Measurements from ENCODE around the gene HMGN3. TPM values are rescaled to one million over a fixed set of nuclear protein-coding genes. Genes with fewer than 3 reads are reported as not detected.

HMGN3 gene
- total and polyA plus RNA-seq, 2 donors (not counting 3 experiments of a cell fraction or from before 2014, with no cell fraction given) = 40.1 to 75.1 TPM

DNA sequence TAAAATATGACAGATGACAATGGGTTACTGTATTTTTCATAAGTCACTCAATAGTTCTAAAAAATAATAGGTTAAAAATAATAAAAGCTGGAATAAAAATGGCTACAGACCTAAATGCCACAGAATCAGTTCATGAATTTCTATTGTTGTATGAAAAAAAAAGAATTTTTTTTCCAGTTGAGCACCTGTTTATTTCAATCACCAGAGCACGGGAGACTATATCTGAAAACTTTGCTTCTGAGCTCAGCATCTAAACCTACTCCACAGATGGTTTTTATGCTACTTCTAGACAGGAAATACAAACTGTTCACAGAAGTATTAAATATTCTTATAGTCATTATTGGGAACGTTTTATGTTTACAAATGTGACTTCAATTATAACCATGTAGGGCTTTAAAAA is 50.4 kb downstream of the HMGN3 start:
- Histone ChIP-seq H3K36me3 (ENCODE audit: control insufficient read depth in 2 of 2, extremely low read depth in 1 of 2, insufficient read depth in 2 of 2, low read length in 2 of 2) (no peaks in the 10 kb centered on the region), H3K9me1 (replicated peaks; ENCODE audit: control insufficient read depth, extremely low read depth, insufficient read depth, low read length) (no peaks in the 10 kb centered on the region), H3K4me1 (ENCODE audit: control insufficient read depth, extremely low read depth, insufficient read depth, low read length) (no peaks in the 10 kb centered on the region), H3K4me3 (replicated peaks in 1 of 3; ENCODE audit: insufficient read depth in 1 of 3, low read depth in 1 of 3, low read length in 3 of 3) (no peak overlapping the region), H3K79me2 (ENCODE audit: control insufficient read depth, insufficient read depth, low read length) (no peaks in the 10 kb centered on the region), H3K9ac (replicated peaks; ENCODE audit: extremely low read depth, insufficient read depth, low read length) (no peak overlapping the region), H3K4me2 (ENCODE audit: insufficient read depth, low read length) (no peak overlapping the region), H2AFZ (ENCODE audit: low read depth, low read length) (no peak overlapping the region), H3K27me3 (ENCODE audit: control insufficient read depth in 2 of 2, insufficient read depth in 2 of 2, low read length in 2 of 2) (no peaks in the 10 kb centered on the region), H3K9me3 (replicated peaks; ENCODE audit: control insufficient read depth, insufficient read depth, low read length) (no peaks in the 10 kb centered on the region), H3K27ac (ENCODE audit: insufficient read depth, low read depth, low read length) (no peak overlapping the region), H4K20me1 (replicated peaks; ENCODE audit: control insufficient read depth, extremely low read depth, insufficient read depth, low read length) (no peaks in the 10 kb centered on the region)
- POLR2A ChIA-PET = no interaction called here
- no TSS peak for BruUV-seq (replicated peaks)
- CTCF ChIA-PET = no interaction called here
- FAIRE-seq = no peak
- intact Hi-C loops (cut with micrococcal nuclease) = no loop called here
- TF ChIP-seq FOS (IDR thresholded peaks at IDR 0.05; ENCODE audit: borderline replicate concordance, insufficient read depth, low read length) (no peak), MYC (IDR thresholded peaks at IDR 0.05; ENCODE audit: low read depth, low read length) (no peak), POLR2AphosphoS5 (IDR thresholded peaks at IDR 0.05; ENCODE audit: insufficient read depth, low read depth, low read length) (no peak), POLR2A (IDR thresholded peaks at IDR 0.05; ENCODE audit: low read depth, low read length) (no peak), JUN (IDR thresholded peaks at IDR 0.05; ENCODE audit: borderline replicate concordance, insufficient read depth, insufficient read length, low read depth) (no peak), GATA2 (IDR thresholded peaks at IDR 0.05; ENCODE audit: insufficient read depth, insufficient read length, low read depth, low read length) (no peak), EZH2 (IDR thresholded peaks at IDR 0.05; ENCODE audit: borderline replicate concordance, low read depth, low read length, severe bottlenecking) (no peak)
- TF ChIP-seq, protein P1, sequence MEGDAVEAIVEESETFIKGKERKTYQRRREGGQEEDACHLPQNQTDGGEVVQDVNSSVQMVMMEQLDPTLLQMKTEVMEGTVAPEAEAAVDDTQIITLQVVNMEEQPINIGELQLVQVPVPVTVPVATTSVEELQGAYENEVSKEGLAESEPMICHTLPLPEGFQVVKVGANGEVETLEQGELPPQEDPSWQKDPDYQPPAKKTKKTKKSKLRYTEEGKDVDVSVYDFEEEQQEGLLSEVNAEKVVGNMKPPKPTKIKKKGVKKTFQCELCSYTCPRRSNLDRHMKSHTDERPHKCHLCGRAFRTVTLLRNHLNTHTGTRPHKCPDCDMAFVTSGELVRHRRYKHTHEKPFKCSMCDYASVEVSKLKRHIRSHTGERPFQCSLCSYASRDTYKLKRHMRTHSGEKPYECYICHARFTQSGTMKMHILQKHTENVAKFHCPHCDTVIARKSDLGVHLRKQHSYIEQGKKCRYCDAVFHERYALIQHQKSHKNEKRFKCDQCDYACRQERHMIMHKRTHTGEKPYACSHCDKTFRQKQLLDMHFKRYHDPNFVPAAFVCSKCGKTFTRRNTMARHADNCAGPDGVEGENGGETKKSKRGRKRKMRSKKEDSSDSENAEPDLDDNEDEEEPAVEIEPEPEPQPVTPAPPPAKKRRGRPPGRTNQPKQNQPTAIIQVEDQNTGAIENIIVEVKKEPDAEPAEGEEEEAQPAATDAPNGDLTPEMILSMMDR (IDR thresholded peaks at IDR 0.05; ENCODE audit: extremely low read depth in 1 of 2, insufficient read depth in 1 of 2, low read depth in 1 of 2, low read length in 2 of 2) = no peak
- TF ChIP-seq, protein P2, sequence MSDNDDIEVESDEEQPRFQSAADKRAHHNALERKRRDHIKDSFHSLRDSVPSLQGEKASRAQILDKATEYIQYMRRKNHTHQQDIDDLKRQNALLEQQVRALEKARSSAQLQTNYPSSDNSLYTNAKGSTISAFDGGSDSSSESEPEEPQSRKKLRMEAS (IDR thresholded peaks at IDR 0.05; ENCODE audit: insufficient read depth, insufficient read length) = no peak
- dilution Hi-C loops (cut with MboI; ENCODE audit: extremely low pct_ligation_motif_present, low sequenced_read_pairs) = no loop called here
- no peak for DNase-seq (ENCODE audit: low read depth, low spot score)
